CD4-positive, alpha-beta T cell treated with Interleukin-4 for 1 hour (primary cell): ENCODE measurements around the gene PTPRU.
"Not testable (repeated sequence)": the region's sequence is repeated elsewhere in the genome, so short reads cannot be mapped to it uniquely, and the experiment has no call there.

Experiments
- DNase-seq, 2 donors: peaks; one replicate each; pipeline ENCODE4 v3.0.0-alpha.2; 2020 to 2022

PTPRU gene

GRCh38 chr1:29222260-29222659 lies 14.1 kb upstream of the PTPRU start:
- DNase-seq = not testable (repeated sequence)

- DNase-seq = no peak
Observed at GRCh38 chr1:29222686-29223085, 13.6 kb upstream of the PTPRU start.

- no peak for DNase-seq
Observed at GRCh38 chr1:29223521-29223920, 12.8 kb upstream of the PTPRU start.

GRCh38 chr1:29224356-29224837 lies 11.9 kb upstream of the PTPRU start:
- DNase-seq = no peak

- DNase-seq = no peak
Observed at GRCh38 chr1:29225361-29225760, 11.0 kb upstream of the PTPRU start.

GRCh38 chr1:29227511-29227910 lies 8.8 kb upstream of the PTPRU start:
- no peak for DNase-seq

- no peak for DNase-seq
Observed at GRCh38 chr1:29230204-29230552, 6.1 kb upstream of the PTPRU start.

GRCh38 chr1:29230553-29231378 lies 5.6 kb upstream of the PTPRU start, which contains the start of gene MECR:
Gene MECR, minus strand, starts transcription at chr1:29230934. Its CDS starts 28 bp downstream, at chr1:29230906.
- peak; percentile 94 to 96 for DNase-seq

GRCh38 chr1:29232387-29232786 lies 3.9 kb upstream of the PTPRU start:
- DNase-seq = no peak

- DNase-seq = no peak
Observed at GRCh38 chr1:29233693-29234092, 2.6 kb upstream of the PTPRU start.

GRCh38 chr1:29234471-29234870 lies 1.9 kb upstream of the PTPRU start:
- no peak for DNase-seq

- not testable (repeated sequence) for DNase-seq
Observed at GRCh38 chr1:29234881-29235280, 1.4 kb upstream of the PTPRU start.

GRCh38 chr1:29236712-29237128 lies 398 bp downstream of the PTPRU start:
- no peak for DNase-seq

GRCh38 chr1:29237129-29237821 lies 953 bp downstream of the PTPRU start:
- peak in 1 of 2 donors; percentile 10 for DNase-seq

GRCh38 chr1:29237852-29238619 lies 1.7 kb downstream of the PTPRU start:
- DNase-seq = no peak

GRCh38 chr1:29238620-29239002 lies 2.3 kb downstream of the PTPRU start:
- no peak for DNase-seq

- no peak for DNase-seq
Observed at GRCh38 chr1:29239142-29239541, 2.8 kb downstream of the PTPRU start.

- no peak for DNase-seq
Observed at GRCh38 chr1:29240400-29240837, 4.1 kb downstream of the PTPRU start.

GRCh38 chr1:29240986-29241385 lies 4.7 kb downstream of the PTPRU start:
- DNase-seq = no peak

GRCh38 chr1:29243023-29243870 lies 6.9 kb downstream of the PTPRU start:
- DNase-seq = no peak

- no peak for DNase-seq
Observed at GRCh38 chr1:29243871-29244200, 7.5 kb downstream of the PTPRU start.

GRCh38 chr1:29245261-29245660 lies 8.9 kb downstream of the PTPRU start:
- DNase-seq = no peak
